Mammary epithelial cell (primary cell): ENCODE measurements around the gene SCNN1G.

ENCODE experiments used
- CTCF ChIP-seq, 2 donors: IDR thresholded peaks in 1 of 2; conservative IDR thresholded peaks in 1 of 2; 2 replicates each; pipeline ENCODE4 v1.5.1; 2011 to 2012; ENCODE audit warnings: inconsistent platforms in 2 of 2, low read length in 2 of 2, mild to moderate bottlenecking in 2 of 2, control low read depth in 1 of 2, low read depth in 1 of 2; ENCODE audit not compliant: insufficient read depth in 1 of 2; ENCODE audit errors: extremely low read depth in 1 of 2
- EZH2 ChIP-seq: IDR thresholded peaks from 2 replicates; pipeline ENCODE4 v1.6.1; 2012; ENCODE audit warnings: low read length, inconsistent platforms, borderline replicate concordance

DNA sequence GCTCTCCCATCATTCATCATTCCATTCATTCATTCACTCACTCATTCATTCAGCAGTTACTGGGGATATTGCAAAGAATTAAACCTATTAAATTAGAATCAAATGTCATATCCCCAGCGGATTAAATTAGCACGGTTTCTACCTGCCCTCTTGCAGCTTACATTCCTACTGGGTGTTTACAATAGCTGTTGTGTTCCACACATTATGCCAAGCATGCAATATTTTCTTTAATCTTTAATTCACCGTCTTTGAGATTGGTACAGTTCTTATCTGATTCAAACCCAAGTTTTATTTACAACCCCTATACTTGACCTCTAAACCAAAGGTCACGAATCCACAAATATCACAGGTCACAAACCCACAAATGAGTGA is 32.6 kb upstream of the SCNN1G start:
- TF ChIP-seq CTCF (conservative IDR thresholded peaks at IDR 0.05 in 1 of 2, IDR thresholded peaks at IDR 0.05 in 1 of 2; ENCODE audit: extremely low read depth in 1 of 2, insufficient read depth in 1 of 2, low read depth in 1 of 2, low read length in 2 of 2) (no peak), EZH2 (no peak)
